ENCODE results near the gene SYNRG.

GRCh38 chr17:37500378-37500777 lies 108.8 kb downstream of the SYNRG start:
- TF ChIP-seq, protein P1, sequence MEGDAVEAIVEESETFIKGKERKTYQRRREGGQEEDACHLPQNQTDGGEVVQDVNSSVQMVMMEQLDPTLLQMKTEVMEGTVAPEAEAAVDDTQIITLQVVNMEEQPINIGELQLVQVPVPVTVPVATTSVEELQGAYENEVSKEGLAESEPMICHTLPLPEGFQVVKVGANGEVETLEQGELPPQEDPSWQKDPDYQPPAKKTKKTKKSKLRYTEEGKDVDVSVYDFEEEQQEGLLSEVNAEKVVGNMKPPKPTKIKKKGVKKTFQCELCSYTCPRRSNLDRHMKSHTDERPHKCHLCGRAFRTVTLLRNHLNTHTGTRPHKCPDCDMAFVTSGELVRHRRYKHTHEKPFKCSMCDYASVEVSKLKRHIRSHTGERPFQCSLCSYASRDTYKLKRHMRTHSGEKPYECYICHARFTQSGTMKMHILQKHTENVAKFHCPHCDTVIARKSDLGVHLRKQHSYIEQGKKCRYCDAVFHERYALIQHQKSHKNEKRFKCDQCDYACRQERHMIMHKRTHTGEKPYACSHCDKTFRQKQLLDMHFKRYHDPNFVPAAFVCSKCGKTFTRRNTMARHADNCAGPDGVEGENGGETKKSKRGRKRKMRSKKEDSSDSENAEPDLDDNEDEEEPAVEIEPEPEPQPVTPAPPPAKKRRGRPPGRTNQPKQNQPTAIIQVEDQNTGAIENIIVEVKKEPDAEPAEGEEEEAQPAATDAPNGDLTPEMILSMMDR (IDR thresholded peaks at IDR 0.05) = no peak
- TF ChIP-seq POLR2A (IDR thresholded peaks at IDR 0.05) = no peak
